Hematopoietic multipotent progenitor cell treated with erythropoietin and hydrocortisone succinate and interleukin-3 and kit ligand, for 8 days (in vitro differentiated cells): ENCODE data around the gene NPHP4.

Experiments used
- DNase-seq: peaks from one replicate; pipeline ENCODE4 v3.0.0-alpha.2; 2015

Gene NPHP4

GRCh38 chr1:5989286-5989605, 3.0 kb downstream of the NPHP4 start:
- no peak for DNase-seq

DNA sequence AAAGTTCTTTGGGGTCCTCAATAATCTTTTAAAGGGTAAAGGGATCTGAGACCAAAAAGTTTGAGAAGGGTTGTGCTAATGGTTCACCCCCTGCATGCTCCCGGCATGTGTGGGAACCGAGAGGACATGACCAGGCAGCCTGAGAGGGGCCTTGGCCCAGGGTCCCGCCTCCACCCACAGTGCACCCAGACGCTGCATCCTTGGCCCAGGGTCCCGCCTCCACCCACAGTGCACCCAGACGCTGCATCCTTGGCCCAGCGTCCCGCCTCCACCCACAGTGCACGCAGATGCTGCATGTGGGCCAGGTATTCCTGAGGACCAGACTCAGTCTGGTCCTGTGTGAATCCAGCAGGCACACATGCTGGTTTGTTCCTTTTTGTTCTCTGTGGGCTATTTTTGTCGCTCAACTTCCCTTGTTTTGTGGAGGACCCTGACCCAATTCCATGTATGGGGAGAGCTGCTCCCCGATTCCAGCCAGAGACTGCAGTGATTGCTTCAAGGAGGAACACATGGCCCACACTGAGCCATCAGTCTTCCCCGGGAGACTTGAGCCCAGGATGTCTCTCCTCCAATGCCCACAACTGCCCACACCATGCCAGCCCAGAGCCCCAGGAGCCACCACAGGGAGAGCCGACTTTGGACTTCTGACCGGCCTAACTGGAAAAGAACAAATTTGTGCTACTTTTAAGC, 3.5 kb downstream of the NPHP4 start:
- no peak for DNase-seq

GRCh38 chr1:5986018-5986417, 6.2 kb downstream of the NPHP4 start:
- no peak for DNase-seq

- no peak for DNase-seq
Measured at GRCh38 chr1:5985250-5985649, 7.0 kb downstream of the NPHP4 start.

DNA sequence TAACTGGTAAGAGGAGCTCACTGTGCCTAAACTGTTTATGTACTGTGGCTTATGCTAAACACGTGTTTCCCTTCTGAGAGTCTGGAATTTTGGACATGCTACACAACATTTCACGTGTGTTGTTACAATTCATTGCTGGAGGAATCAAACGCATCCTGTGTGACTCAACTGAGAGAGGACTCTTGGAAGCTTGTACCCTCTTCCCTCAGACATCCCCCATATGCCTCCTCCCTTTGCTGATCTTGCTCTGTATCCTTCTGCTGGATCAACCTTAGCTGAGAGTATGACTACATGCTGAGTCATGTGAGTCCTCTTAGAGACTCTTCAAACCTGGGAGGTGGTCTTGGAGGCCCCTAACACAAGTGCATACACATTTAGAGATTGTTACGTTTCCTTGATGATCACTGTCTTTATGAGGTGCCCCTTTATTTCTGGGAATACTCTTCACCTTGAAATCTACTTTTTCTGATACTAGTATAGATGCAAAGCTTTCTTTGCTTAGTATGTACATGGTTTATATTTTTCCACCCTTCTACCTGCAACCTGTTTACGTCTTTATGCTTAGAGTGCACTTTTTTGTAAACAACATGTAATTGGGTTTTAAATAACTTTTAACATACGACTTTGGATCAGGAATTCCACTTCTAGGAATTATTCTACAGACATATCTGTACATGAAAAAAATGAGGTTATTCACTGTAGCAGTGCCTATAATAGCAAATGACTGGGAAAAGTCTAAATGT, 8.7 kb downstream of the NPHP4 start:
- DNase-seq: no peak

DNA sequence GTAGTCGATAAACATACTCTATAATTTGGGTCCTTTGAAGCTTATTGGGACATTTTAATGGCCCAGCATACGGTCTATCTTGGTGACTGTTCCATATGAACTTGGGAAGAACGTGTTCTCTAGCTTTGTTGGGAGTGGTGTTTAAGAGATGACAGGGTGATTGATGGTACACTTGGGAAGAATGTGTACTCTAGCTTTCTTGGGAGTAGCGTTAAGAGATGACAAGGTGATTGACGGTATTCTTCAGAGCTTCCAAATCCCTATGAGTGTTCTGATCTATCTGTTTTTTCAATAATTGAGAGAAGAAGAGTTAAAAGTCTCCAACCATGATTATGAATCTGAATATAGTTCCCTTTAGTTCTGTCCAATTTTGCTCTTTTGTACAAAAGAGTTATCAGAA, 9.4 kb downstream of the NPHP4 start:
- no peak for DNase-seq

- no peak for DNase-seq
Measured at GRCh38 chr1:5982276-5982675, 9.9 kb downstream of the NPHP4 start.

- no peak for DNase-seq
Measured at GRCh38 chr1:5981009-5981380, 11.2 kb downstream of the NPHP4 start.

GRCh38 chr1:5980314-5981008, 11.8 kb downstream of the NPHP4 start:
- DNase-seq: peak; percentile 40

DNA sequence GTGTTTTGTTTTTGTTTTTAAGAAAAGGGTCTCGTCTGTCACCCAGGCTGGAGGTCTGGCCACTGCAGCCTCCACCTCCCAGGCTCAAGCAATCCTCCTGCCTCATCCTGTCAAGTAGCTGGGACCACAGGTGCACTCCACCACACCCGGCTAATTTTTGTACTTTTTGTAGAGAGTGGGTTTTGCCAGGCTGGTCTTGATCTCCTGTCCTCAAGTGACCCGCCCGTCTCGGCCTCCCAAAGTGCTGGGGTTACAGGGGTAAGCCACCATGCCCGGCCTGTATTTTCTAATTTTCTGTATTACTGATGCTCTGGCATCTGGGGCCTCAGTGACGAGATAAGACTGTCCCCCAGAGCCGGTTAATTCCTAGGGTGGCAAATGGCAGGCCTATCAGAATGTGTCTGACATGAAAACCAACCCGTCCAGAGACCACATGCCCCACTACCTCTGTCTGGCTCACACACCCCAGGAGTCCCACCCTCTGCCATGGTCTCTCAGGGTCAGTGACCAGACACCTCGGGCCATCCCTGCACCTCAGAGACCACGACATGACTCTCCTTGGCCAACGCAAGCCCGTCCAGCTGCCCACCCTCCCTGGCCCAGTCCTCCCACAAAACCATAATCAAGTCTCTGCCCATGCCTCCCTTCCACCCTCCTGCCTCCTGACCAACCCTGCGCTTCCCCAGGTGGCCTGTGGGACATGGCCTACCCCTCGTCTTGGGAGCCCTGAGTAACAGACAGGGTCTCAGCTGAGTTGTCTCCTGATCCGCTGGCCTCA, 12.5 kb downstream of the NPHP4 start:
- DNase-seq: no peak

DNA sequence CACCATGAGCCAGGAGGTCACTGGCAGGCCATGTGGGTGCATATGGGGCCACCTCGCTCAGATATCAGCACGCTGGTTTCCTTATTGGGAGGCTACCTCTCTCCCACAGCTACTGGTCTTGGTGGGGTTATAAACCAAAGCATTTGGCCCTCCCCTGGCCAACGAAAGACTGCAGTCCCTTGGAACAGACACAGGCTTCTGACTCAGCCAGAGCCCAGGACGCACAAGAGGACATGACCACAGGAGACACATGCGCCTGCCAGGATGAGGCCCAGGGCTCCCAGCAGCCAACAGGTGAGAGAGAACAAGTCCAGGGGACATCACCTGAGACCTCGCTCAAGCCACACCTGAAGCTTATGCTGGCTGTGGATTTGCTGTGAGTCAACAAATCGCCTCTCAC, 13.8 kb downstream of the NPHP4 start:
- DNase-seq: no peak

- no peak for DNase-seq
Measured at GRCh38 chr1:5977494-5978444, 14.5 kb downstream of the NPHP4 start.

- no peak for DNase-seq
Measured at GRCh38 chr1:5976726-5977493, 15.3 kb downstream of the NPHP4 start.

- DNase-seq: no peak
Measured at GRCh38 chr1:5976231-5976630, 16.0 kb downstream of the NPHP4 start.

DNA sequence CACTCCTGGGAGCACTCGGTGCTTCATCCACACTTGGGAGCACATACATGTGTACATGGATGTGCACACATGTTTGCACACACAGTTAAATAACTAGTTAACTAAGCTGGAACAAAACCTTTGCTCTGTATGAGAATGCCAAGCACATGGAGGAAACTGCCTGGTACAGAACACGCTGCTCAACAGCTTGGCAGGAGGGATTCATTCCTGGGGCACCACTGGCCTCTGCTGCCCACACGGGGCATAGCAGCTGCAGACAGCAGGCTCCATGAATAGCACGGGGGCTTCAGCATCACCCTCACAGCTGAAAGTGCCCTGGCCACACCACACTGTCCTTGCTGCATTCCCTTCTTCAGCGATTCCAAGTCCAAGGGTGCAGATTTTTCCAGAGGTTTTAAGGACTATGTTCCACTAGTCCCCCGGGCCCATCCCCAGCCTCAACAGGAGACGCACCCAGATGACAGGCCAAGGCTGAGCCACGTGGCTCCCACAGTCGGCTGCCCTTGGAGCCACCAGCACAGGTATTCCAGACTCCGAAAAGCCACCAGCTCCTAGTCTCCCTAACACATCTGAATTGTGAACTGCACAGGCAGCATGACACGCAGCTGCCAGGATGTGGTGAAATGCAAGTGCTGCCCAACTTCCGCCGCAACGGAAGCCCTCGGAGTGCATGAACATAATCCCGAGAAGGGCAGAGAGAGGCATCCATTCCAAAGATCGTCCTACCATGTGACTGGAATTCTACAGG, 16.9 kb downstream of the NPHP4 start:
- peak; percentile 55 for DNase-seq

GRCh38 chr1:5974631-5975030, 17.6 kb downstream of the NPHP4 start:
- no peak for DNase-seq

GRCh38 chr1:5973771-5974170, 18.5 kb downstream of the NPHP4 start:
- no peak for DNase-seq

GRCh38 chr1:5972198-5972520, 20.1 kb downstream of the NPHP4 start:
- no peak for DNase-seq

GRCh38 chr1:5971471-5972197, 20.6 kb downstream of the NPHP4 start:
- no peak for DNase-seq

DNA sequence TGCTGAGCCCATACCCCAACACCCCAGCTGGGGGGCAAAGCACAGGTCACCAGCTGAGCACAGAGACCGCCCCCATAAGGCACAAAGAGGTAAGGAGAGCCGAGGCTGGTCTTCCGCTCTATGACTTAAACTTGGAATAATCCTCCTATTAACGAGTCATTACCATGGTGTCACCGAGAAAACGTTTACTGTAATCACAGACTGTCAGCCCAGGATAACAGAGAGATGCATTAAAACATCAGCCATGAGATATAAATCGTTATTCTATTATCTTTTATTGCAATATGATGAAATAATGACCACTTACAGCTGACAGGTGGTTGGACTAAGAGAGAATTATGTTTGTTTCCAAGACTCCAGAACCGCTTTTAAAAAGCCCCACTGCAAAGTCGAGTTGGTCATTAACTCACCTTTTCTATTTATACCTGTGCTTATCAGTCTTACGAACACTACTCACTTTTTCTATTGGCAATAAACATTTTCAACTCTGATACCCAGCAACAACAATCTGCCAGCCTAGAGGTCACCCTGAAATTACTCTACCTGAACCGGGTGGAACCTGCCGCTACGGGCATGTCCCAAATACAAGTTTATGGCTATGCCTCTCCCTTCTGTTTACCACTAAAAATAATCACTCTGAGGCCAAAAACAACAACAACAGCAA, 21.5 kb downstream of the NPHP4 start:
- no peak for DNase-seq
